Islet precursor cell (in vitro differentiated cells): ENCODE data around the gene KRT84.

Source experiments
- DNase-seq: peaks from one replicate; pipeline ENCODE4 v3.0.0-alpha.2; 2018

The KRT84 gene

GRCh38 chr12:52338241-52338960 lies 47.1 kb downstream of the KRT84 start:
- DNase-seq: no peak

- DNase-seq: no peak
Observed at GRCh38 chr12:52337054-52337453, 48.4 kb downstream of the KRT84 start.

DNA sequence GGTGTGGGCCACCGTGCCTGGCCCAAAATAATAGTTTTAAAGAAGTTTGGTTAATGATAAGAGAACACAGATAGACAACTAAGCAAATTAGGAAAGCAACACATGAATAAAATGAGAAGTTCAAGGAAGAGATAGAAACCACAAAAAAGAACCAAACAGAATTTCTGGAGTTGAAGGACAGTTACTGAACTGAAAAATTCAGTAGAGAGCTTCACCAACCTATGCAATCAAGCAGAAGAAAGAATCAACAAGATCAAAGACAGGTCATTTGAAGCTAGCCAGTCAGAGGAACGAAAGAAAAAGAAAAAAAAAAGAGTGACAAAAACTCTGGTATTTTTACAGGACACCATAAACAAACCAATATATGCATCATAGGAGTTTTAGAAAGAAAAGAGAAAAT lies 48.8 kb downstream of the KRT84 start:
- no peak for DNase-seq

DNA sequence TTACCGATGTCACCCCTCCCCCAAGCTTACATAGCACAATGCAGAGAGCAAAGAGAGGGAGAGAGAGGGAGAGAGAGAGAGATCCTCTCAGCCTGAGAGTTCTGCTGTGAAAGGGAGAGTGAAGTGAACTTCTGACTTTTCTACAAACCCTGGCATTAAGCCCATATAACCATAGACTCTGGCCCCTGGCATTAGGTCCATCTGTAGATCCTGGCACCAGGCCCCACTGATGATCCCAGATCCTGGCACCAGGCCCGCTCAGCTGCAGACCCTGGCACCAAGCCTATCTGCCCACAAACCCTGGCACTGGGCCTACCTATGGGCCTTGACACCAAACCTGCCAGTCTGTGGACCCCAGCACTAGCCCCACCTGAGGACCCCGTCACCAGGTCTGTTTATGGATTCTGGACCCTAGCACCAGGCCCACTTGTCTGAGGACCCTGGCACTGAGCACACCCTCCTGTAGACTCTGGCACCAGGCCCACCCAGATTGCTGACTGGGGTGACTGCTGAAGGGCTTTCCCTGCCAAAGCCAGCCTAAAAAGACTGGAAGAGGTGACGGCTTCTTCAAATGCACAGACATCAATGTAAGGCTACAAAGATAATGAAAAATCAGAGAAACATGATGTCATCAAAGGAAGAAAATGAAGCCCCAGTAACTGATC lies 49.7 kb downstream of the KRT84 start:
- no peak for DNase-seq

DNA sequence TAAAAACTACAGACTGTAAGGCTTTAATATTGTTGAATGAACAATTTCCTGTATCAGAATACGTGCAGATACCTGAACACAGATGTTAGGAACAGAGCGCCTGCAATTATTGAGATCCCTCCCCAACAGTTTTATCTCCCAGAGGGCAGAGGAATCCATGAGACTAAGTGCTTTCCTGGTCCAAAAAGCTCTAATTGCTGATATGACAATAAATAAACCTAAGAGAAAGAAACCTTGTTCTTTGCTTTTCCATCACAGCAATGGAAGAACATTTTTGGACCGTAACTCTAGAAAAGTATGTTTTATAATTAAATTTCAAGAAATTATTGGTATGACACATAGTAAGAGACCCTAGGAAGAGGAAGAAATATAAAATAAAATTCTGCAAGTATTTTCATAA lies 51.3 kb downstream of the KRT84 start:
- no peak for DNase-seq

DNA sequence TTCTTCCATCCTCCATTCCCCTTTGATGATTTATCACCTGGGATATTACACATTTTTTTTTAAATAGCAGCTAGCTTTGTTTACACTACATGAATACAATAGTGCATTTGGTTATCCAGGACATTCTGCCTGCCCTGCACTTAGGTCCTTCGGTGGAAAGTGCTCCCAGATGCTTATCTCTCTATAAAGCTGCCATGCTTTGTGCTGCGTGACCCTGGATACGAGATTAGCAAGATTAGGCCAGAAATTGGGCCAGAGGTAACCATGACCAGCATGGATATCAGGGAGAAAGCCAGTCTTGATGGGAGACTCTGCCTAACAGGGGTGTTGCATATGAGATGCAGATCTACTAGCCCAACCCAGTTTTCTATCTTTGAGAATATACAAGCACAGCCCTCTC lies 52.1 kb downstream of the KRT84 start:
- DNase-seq: no peak

- no peak for DNase-seq
Observed at GRCh38 chr12:52332381-52332780, 53.1 kb downstream of the KRT84 start.

- DNase-seq: no peak
Observed at GRCh38 chr12:52331833-52332232, 53.6 kb downstream of the KRT84 start.

DNA sequence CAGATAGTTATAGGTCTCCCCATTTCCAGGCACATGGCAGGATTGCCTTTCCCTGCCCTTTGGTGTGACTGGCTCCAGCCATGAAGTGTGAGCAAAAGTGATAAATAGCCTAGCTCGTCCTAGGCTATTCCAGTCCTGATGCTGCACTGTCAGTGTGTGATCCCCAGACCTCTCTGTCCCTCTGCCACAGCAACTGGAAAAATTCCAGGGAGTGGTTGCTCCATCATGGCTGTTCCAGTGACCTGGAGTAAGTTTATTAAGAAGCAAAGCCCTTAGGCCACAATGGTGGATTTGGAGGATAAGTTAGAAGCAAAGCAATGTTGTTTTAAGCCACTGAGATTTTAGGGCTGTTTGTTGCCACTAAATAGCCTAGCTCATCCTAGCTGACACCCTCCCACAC lies 54.4 kb downstream of the KRT84 start:
- no peak for DNase-seq

DNA sequence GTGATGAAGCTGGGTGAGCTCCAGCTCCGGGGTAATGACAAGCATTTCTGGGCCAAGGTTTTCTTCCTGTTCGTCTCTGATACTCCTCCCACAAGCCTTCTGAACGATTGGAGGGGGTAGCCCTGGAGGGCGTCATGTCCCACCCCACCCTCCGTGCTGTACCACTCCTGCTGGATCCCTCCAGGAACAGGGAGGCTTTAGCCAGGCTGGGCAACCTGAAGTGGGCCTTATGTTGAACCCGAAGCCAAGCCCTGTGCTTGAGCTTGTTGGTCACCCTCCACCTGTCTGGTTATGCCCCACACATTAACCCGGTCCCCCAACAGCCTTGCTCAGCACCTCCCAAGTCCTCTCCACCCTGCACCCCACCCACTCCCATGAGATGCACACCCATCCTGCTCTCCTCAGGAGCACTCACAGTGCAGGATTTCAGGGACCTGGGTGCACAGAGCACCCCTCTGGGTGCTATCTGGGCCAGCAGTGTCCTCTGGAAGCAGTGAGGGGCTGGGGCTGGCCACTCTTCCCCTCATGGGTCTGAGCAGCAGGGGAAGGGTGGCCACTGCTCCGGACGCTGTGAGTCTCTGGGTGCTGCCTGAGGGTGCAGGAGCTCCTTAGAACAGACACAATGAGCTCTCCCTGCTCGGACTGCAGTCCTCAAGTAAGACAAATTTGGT lies 57.5 kb downstream of the KRT84 start:
- no peak for DNase-seq
